HepG2 (cell line): Measurements from ENCODE around the gene FLYWCH1. TPM values are rescaled to one million over a fixed set of nuclear protein-coding genes. Genes with fewer than 3 reads are reported as not detected.

Source experiments
- ATAC-seq: fragments of 200-7000 bp; cut with Tn5 transposase; 3 replicates; pipeline ENCODE4 v1.9.1; 2020; ENCODE audit warnings: mild to moderate bottlenecking, moderate library complexity
- BruUV-seq: library from RNA; stranded (reverse); fragments of 400-500 nt; replicated peaks from 2 replicates; lab custom pipeline; 2021; lab: Mats Ljungman, UMichigan
- CTCF ChIA-PET: fragments of 300-600 bp; formaldehyde crosslinking; extraction: SDS; loops from one replicate; lab custom pipeline; 2021; ENCODE audit warnings: low total read pairs, inconsistent platforms, low intra/inter-chr PET ratio; lab: Yijun Ruan, JAX
- POLR2A ChIA-PET: fragments of 350-600 bp; sonication (Branson Sonifier 250); formaldehyde crosslinking; loops from one replicate; lab custom pipeline; 2020; ENCODE audit warnings: antibody characterized with exemption, inconsistent platforms; lab: Yijun Ruan, JAX
- DNase-seq: peaks from one replicate; pipeline ENCODE4 v3.0.0-alpha.2; 2015; ENCODE audit warnings: low spot score
- FAIRE-seq: peaks from 3 replicates; lab custom pipeline; 2011; peaks lifted over from hg19 to GRCh38; lab: Jason Lieb, UNC
- H2AFZ ChIP-seq: one replicate; pipeline ENCODE4 v1.6.1; 2011; ENCODE audit warnings: low read length, inconsistent platforms
- H3K27ac ChIP-seq: fragments of 300-600 bp; 3 replicates; pipeline ENCODE4 v1.8.0; 2011; ENCODE audit warnings: mixed run types, mild to moderate bottlenecking, mixed read lengths, low read length, inconsistent platforms; ENCODE audit not compliant: insufficient read depth; ENCODE audit errors: extremely low read length
- H3K27me3 ChIP-seq, 2 experiments: fragments of 200-600 bp in 1 of 2; 2 replicates in 1 of 2; 3 replicates in 1 of 2; pipeline versions ENCODE4 v1.6.0 to v1.8.0; 2011; ENCODE audit warnings: low read length in 2 of 2, mild to moderate bottlenecking in 2 of 2, moderate library complexity in 2 of 2, inconsistent platforms in 1 of 2; ENCODE audit not compliant: insufficient read depth in 2 of 2, control insufficient read depth in 1 of 2
- H3K36me3 ChIP-seq, 2 experiments: fragments of 200-600 bp in 1 of 2; replicated peaks in 1 of 2; 2 replicates in 1 of 2; 3 replicates in 1 of 2; pipeline versions ENCODE4 v1.5.1 to v1.8.0; 2011; ENCODE audit warnings: low read length in 2 of 2, inconsistent platforms in 1 of 2; ENCODE audit not compliant: insufficient read depth in 2 of 2, control insufficient read depth in 1 of 2
- H3K4me1 ChIP-seq: 2 replicates; pipeline ENCODE4 v1.5.1; 2012; ENCODE audit warnings: low read length, inconsistent platforms; ENCODE audit not compliant: insufficient read depth
- H3K4me2 ChIP-seq: 2 replicates; pipeline ENCODE4 v1.6.0; 2011; ENCODE audit warnings: low read depth, low read length, inconsistent platforms
- H3K4me3 ChIP-seq, 3 experiments: fragments of 200-600 bp in 1 of 3; sonication (generic), shearing (Covaris generic) in 1 of 3; replicated peaks in 1 of 3; 2 replicates each; pipeline ENCODE4 v1.5.1; 2011 to 2016; ENCODE audit warnings: low read length in 3 of 3, inconsistent platforms in 2 of 3, low read depth in 2 of 3, mild to moderate bottlenecking in 2 of 3, control low read depth in 1 of 3, mixed read lengths in 1 of 3; ENCODE audit not compliant: insufficient read depth in 1 of 3
- H3K79me2 ChIP-seq: one replicate; pipeline ENCODE4 v1.6.1; 2011; ENCODE audit warnings: low read length, inconsistent platforms; ENCODE audit not compliant: insufficient read depth
- H3K9ac ChIP-seq: 2 replicates; pipeline ENCODE4 v1.6.0; 2011; ENCODE audit warnings: mild to moderate bottlenecking, low read depth, low read length, inconsistent platforms; ENCODE audit not compliant: insufficient read depth
- H3K9me3 ChIP-seq: 2 replicates; pipeline ENCODE4 v1.5.1; 2012; ENCODE audit warnings: mild to moderate bottlenecking, low read length
- H4K20me1 ChIP-seq: 2 replicates; pipeline ENCODE4 v1.6.0; 2011; ENCODE audit warnings: inconsistent platforms, mild to moderate bottlenecking, low read length, moderate library complexity; ENCODE audit not compliant: insufficient read depth
- ASH2L ChIP-seq: fragments of 300-600, 200-600 bp; sonication (generic); IDR thresholded peaks from 2 replicates; pipeline ENCODE4 v1.7.0; 2017; ENCODE audit warnings: low read depth, mild to moderate bottlenecking, moderate library complexity, mixed read lengths, low read length; ENCODE audit not compliant: insufficient read length
- GRHL1 ChIP-seq: sonication (generic); formaldehyde crosslinking; conservative IDR thresholded peaks from 2 replicates; pipeline ENCODE4 v1.8.0; 2022; ENCODE audit warnings: missing genetic modification reagents
- HNRNPL ChIP-seq: fragments of 200-400 bp; formaldehyde crosslinking; IDR thresholded peaks from 2 replicates; pipeline ENCODE4 v1.6.1; 2017; ENCODE audit warnings: mild to moderate bottlenecking, low read depth, low read length
- KDM6A ChIP-seq: IDR thresholded peaks from 2 replicates; pipeline ENCODE4 v1.6.1; 2016; ENCODE audit warnings: low read depth
- MATR3 ChIP-seq: sonication (generic); formaldehyde crosslinking; IDR thresholded peaks from 2 replicates; pipeline ENCODE4 v1.4.0; 2020; ENCODE audit warnings: missing genetic modification reagents
- RFX1 ChIP-seq: fragments of 450-650 bp; IDR thresholded peaks from 2 replicates; pipeline ENCODE4 v1.6.1; 2017
- STAT5B ChIP-seq: sonication (generic); formaldehyde crosslinking; IDR thresholded peaks from 2 replicates; pipeline ENCODE4 v1.4.0; 2020; ENCODE audit warnings: missing genetic modification reagents
- TBP ChIP-seq: sonication (generic); formaldehyde crosslinking; IDR thresholded peaks from 2 replicates; pipeline ENCODE4 v1.5.0; 2020; ENCODE audit warnings: missing genetic modification reagents
- ZFAT ChIP-seq: sonication (generic); formaldehyde crosslinking; conservative IDR thresholded peaks from 2 replicates; pipeline ENCODE4 v1.8.1; 2023; ENCODE audit warnings: missing genetic modification reagents, inconsistent platforms
- ZFP82 ChIP-seq: sonication (generic); formaldehyde crosslinking; IDR thresholded peaks from 2 replicates; pipeline ENCODE4 v1.5.1; 2020; ENCODE audit warnings: mild to moderate bottlenecking, missing genetic modification reagents, borderline replicate concordance
- ZNF124 ChIP-seq: sonication (generic); formaldehyde crosslinking; IDR thresholded peaks from 2 replicates; pipeline ENCODE4 v1.4.0; 2020; ENCODE audit warnings: missing genetic modification reagents
- ZNF17 ChIP-seq: sonication (generic); formaldehyde crosslinking; IDR thresholded peaks from 2 replicates; pipeline ENCODE4 v1.5.0; 2020; ENCODE audit warnings: mild to moderate bottlenecking, missing genetic modification reagents
- ZNF275 ChIP-seq: sonication (generic); formaldehyde crosslinking; IDR thresholded peaks from 2 replicates; pipeline ENCODE4 v1.8.0; 2022; ENCODE audit warnings: missing genetic modification reagents, mild to moderate bottlenecking, inconsistent platforms, borderline replicate concordance
- WGBS: methylation state at CpG from one replicate; pipeline ENCODE4 v1.1.6; 2017; ENCODE audit warnings: low lambda C conversion rate; 5-methylcytosine and 5-hydroxymethylcytosine counted together
- in situ Hi-C: cut with HindIII; loops from 2 replicates; pipeline ENCODE4 v1.10.0; 2017; ENCODE audit warnings: low pct_unique_long_range_greater_than_20kb; ENCODE audit not compliant: extremely low pct_ligation_motif_present
- intact Hi-C: fragments of 100-400 bp; cut with micrococcal nuclease; formaldehyde crosslinking; loops from one replicate; pipeline ENCODE4 v1.10.0; 2022; ENCODE audit not compliant: unreplicated experiment
- polyA plus RNA-seq, 8 experiments: library from polyadenylated mRNA; depleted of rRNA in 3 of 8; stranded (reverse) in 7 of 8; unstranded in 1 of 8; fragments of >200 nt; fragmentation: Illumina TruSeq in 4 of 8; extraction: Trizol in 4 of 8; gene quantifications; 2 replicates each; pipeline versions ENCODE4 v1.2.1 to v1.2.3, GENCODE V29; 2011 to 2016; ENCODE audit warnings: low read depth in 4 of 8, missing spikeins in 1 of 8, mixed read lengths in 1 of 8; ENCODE audit not compliant: insufficient read depth in 1 of 8
- total RNA-seq, 5 experiments: library from RNA; depleted of rRNA; stranded (reverse); fragments of >200 nt; fragmentation: Illumina TruSeq; extraction: Trizol; gene quantifications; 2 replicates each; pipeline ENCODE4 v1.2.3, GENCODE V29; 2016; ENCODE audit warnings: low read depth in 1 of 5

The FLYWCH1 gene
- total and polyA plus RNA-seq, 2 of the 13 experiments (the other 11 are each of a cell fraction or from before 2014, with no cell fraction given), result 7.3 to 12.4 TPM

- FAIRE-seq (no peak), DNase-seq (no peak), ATAC-seq (no peak)
- no peak overlapping the region for H2AFZ ChIP-seq
- BruUV-seq, result no TSS peak
- H4K20me1 ChIP-seq, result no peaks in the 10 kb centered on the region
- intact Hi-C loops (no loop called here), in situ Hi-C loops (no loop called here)
- no peaks in the 10 kb centered on the region for H3K4me1 ChIP-seq
- H3K79me2 ChIP-seq, result no peaks in the 10 kb centered on the region
- H3K27me3 ChIP-seq, result no peaks in the 10 kb centered on the region
- ChIA-PET POLR2A (no interaction called here), CTCF (no interaction called here)
- H3K9me3 ChIP-seq, result no peaks in the 10 kb centered on the region
- no peak overlapping the region for H3K9ac ChIP-seq
- H3K27ac ChIP-seq, result no peak overlapping the region
- no peak overlapping the region for H3K4me3 ChIP-seq
- 96% methylated on average over 4 of the region's 4 CpGs for whole genome bisulfite sequencing
- no peak for TF ChIP-seq HNRNPL
- no peak for TF ChIP-seq ZNF275 (CRISPR knock-in tag)
- TF ChIP-seq ZFP82 (CRISPR knock-in tag), result no peak
- peaks cover 0 to 8% of the 10 kb centered on the region in 2 experiments; a peak in 2 of 5 replicates for H3K36me3 ChIP-seq
- no peak overlapping the region for H3K4me2 ChIP-seq
Observed at GRCh38 chr16:2946649-2947048, 34.9 kb downstream of the FLYWCH1 start.

GRCh38 chr16:2948807-2949704 lies 37.3 kb downstream of the FLYWCH1 start:
- FAIRE-seq (no peak), DNase-seq (no peak), ATAC-seq (no peak)
- no peaks in the 10 kb centered on the region for H3K9me3 ChIP-seq
- no peak overlapping the region for H3K27ac ChIP-seq
- intact Hi-C loops, result no loop called here
- WGBS, result 96% methylated on average over 18 of the region's 36 CpGs
- no peaks in the 10 kb centered on the region for H3K4me1 ChIP-seq
- no peak overlapping the region for H3K4me2 ChIP-seq
- peaks cover 0 to 14% of the 10 kb centered on the region in 2 experiments; a peak in 4 of 5 replicates for H3K27me3 ChIP-seq
- no peaks in the 10 kb centered on the region for H3K79me2 ChIP-seq
- POLR2A ChIA-PET, result no interaction called here
- H3K9ac ChIP-seq, result no peak overlapping the region
- no TSS peak for BruUV-seq
- no peak overlapping the region for H2AFZ ChIP-seq
- CTCF ChIA-PET, result no interaction called here
- H4K20me1 ChIP-seq, result no peaks in the 10 kb centered on the region
- in situ Hi-C loops, result no loop called here
- no peaks in the 10 kb centered on the region for H3K36me3 ChIP-seq
- H3K4me3 ChIP-seq, result no peak overlapping the region
- TF ChIP-seq ASH2L (no peak), ZNF17 (no peak), KDM6A (CRISPR knock-in tag) (no peak), RFX1 (no peak), MATR3 (CRISPR knock-in tag) (no peak), STAT5B (no peak), ZNF124 (CRISPR knock-in tag) (no peak), TBP (no peak), ZFAT (no peak), GRHL1 (CRISPR knock-in tag) (no peak)
